HEK293 (cell line): ENCODE results near the gene SMIM43.

Experiments
- HOXC10 ChIP-seq: sonication (generic); formaldehyde crosslinking; IDR thresholded peaks from 2 replicates; pipeline ENCODE4 v1.8.1; 2023; ENCODE audit warnings: mild to moderate bottlenecking, missing genetic modification reagents
- KLF10 ChIP-seq: fragments of 450-650 bp; IDR thresholded peaks from 2 replicates; pipeline ENCODE4 v1.5.1; 2018; ENCODE audit warnings: missing biosample characterization, mild to moderate bottlenecking, missing genetic modification characterization
- YY1 ChIP-seq: fragments of 450-650 bp; formaldehyde crosslinking; IDR thresholded peaks from 2 replicates; pipeline ENCODE4 v1.5.1; 2018; ENCODE audit warnings: missing biosample characterization, missing genetic modification characterization
- TF ChIP-seq, protein P1 (sequence below): fragments of 450-650 bp; formaldehyde crosslinking; IDR thresholded peaks from 2 replicates; pipeline ENCODE4 v1.5.1; 2016; ENCODE audit warnings: missing biosample characterization, missing genetic modification characterization

- TF ChIP-seq, protein P1, sequence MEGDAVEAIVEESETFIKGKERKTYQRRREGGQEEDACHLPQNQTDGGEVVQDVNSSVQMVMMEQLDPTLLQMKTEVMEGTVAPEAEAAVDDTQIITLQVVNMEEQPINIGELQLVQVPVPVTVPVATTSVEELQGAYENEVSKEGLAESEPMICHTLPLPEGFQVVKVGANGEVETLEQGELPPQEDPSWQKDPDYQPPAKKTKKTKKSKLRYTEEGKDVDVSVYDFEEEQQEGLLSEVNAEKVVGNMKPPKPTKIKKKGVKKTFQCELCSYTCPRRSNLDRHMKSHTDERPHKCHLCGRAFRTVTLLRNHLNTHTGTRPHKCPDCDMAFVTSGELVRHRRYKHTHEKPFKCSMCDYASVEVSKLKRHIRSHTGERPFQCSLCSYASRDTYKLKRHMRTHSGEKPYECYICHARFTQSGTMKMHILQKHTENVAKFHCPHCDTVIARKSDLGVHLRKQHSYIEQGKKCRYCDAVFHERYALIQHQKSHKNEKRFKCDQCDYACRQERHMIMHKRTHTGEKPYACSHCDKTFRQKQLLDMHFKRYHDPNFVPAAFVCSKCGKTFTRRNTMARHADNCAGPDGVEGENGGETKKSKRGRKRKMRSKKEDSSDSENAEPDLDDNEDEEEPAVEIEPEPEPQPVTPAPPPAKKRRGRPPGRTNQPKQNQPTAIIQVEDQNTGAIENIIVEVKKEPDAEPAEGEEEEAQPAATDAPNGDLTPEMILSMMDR (tag by site-specific recombination), result no peak
- no peak for TF ChIP-seq KLF10 (tag by site-specific recombination)
- no peak for TF ChIP-seq YY1 (tag by site-specific recombination)
- no peak for TF ChIP-seq HOXC10 (CRISPR knock-in tag)
These were observed 1.1 kb upstream of the SMIM43 start for GRCh38 chr4:121765971-121766538.
